C4-2B (cell line): ENCODE results near the gene KRT4.

Experiments
- CTCF ChIP-seq: fragments of 450-650 bp; conservative IDR thresholded peaks from 2 replicates; pipeline ENCODE4 v1.5.1; 2017; ENCODE audit warnings: mild to moderate bottlenecking
- ZFX ChIP-seq: fragments of 450-650 bp; IDR thresholded peaks from 2 replicates; pipeline ENCODE4 v1.6.1; 2017

- TF ChIP-seq CTCF (no peak), ZFX (no peak)
Observed at GRCh38 chr12:52835271-52836041, 21.5 kb upstream of the KRT4 start.
